IgD-negative memory B cell (primary cell): Measurements from ENCODE around the gene NPLOC4. TPM values are rescaled to one million over a fixed set of nuclear protein-coding genes. Genes with fewer than 3 reads are reported as not detected.
"Not testable (repeated sequence)": the region's sequence is repeated elsewhere in the genome, so short reads cannot be mapped to it uniquely, and the experiment has no call there.

ENCODE experiments used
- H3K27ac Mint-ChIP-seq, 3 donors: one replicate each; pipeline ENCODE4 v1.8.0; 2020 to 2022; ENCODE audit warnings: mild to moderate bottlenecking in 3 of 3, mixed read lengths in 3 of 3, moderate library complexity in 1 of 3
- H3K27me3 Mint-ChIP-seq: one replicate; pipeline ENCODE4 v1.8.0; 2021; ENCODE audit warnings: mixed read lengths
- H3K36me3 Mint-ChIP-seq: one replicate; pipeline ENCODE4 v1.8.0; 2020; ENCODE audit warnings: mild to moderate bottlenecking, mixed read lengths
- H3K4me1 Mint-ChIP-seq, 3 donors: one replicate each; pipeline ENCODE4 v1.8.0; 2020 to 2022; ENCODE audit warnings: mixed read lengths in 3 of 3, mild to moderate bottlenecking in 1 of 3
- H3K4me3 Mint-ChIP-seq, 4 donors: one replicate each; pipeline ENCODE4 v1.8.0; 2020 to 2022; ENCODE audit warnings: mild to moderate bottlenecking in 4 of 4, mixed read lengths in 4 of 4, moderate library complexity in 3 of 4
- H3K9me3 Mint-ChIP-seq, 3 donors: one replicate each; pipeline ENCODE4 v1.8.0; 2020 to 2021; ENCODE audit warnings: mixed read lengths in 3 of 3, mild to moderate bottlenecking in 1 of 3
- polyA plus RNA-seq: library from polyadenylated mRNA; unstranded; fragments of 300-500 nt; fragmentation: Illumina TruSeq; gene quantifications from one replicate; pipeline ENCODE4 v1.2.3, GENCODE V29; 2021

Gene NPLOC4
- polyA plus RNA-seq, 1 donor from 2014 or later = 53.5 TPM

- Mint-ChIP-seq H3K36me3 (peaks cover 3% of the 10 kb centered on the region), H3K27ac (peak overlapping the region in 1 of 3 donors; percentile 53), H3K9me3 (no peaks in the 10 kb centered on the region), H3K27me3 (no peaks in the 10 kb centered on the region), H3K4me1 (peaks cover 3 to 6% (median 3%) of the 10 kb centered on the region in 3 donors), H3K4me3 (peak overlapping the region in 1 of 4 donors; percentile 12)
Observed at GRCh38 chr17:81593105-81593871, 43.6 kb downstream of the NPLOC4 start.

DNA sequence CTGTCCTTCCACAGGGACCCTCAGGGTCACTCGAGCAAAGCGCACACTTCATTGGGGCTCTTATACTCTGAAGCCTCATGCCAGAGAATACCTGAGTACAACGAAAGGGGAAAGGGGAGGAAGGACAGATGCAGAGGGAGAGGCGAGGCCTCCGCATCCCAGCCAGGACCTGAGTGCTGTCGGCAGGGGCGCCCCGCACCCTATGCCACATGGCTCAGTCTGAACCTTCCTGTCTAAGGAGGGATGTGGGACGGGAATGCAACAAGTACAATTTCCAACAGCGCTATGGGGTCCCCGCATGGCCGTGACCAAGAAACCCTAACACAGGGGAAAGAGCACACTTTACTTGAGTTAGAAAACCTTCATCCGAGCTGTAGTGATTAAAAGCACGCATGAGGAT lies 44.9 kb downstream of the NPLOC4 start:
- H3K36me3 Mint-ChIP-seq = peaks cover 5% of the 10 kb centered on the region
- H3K9me3 Mint-ChIP-seq = no peaks in the 10 kb centered on the region
- no peak overlapping the region for H3K27ac Mint-ChIP-seq
- peaks cover 0 to 2% (median 0%) of the 10 kb centered on the region in 3 donors for H3K4me1 Mint-ChIP-seq
- no peak overlapping the region for H3K4me3 Mint-ChIP-seq
- H3K27me3 Mint-ChIP-seq = no peaks in the 10 kb centered on the region

DNA sequence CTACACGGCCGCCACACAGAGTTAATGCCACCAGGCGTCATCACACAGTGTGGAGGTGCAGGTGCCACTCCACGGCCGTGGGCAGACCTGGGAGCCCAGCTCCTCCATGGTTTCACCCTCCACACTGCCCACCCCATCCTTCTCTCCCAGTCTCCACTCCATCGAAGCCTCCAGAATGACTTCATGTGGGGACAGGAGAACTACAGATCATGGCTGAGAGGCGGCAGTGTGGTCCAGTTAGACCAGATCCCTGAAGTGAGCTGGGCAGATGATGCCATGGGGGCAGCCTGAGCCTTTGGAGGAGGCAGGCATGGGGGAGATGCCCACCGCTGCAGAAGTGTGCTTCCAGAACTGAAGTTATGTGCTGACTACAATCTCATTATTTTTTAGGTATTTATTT lies 46.8 kb downstream of the NPLOC4 start:
- Mint-ChIP-seq H3K4me1 (no peaks in the 10 kb centered on the region), H3K36me3 (peaks cover 8% of the 10 kb centered on the region), H3K4me3 (no peak overlapping the region), H3K27ac (peak overlapping the region in 1 of 3 donors; percentile 27), H3K9me3 (no peaks in the 10 kb centered on the region), H3K27me3 (no peaks in the 10 kb centered on the region)

DNA sequence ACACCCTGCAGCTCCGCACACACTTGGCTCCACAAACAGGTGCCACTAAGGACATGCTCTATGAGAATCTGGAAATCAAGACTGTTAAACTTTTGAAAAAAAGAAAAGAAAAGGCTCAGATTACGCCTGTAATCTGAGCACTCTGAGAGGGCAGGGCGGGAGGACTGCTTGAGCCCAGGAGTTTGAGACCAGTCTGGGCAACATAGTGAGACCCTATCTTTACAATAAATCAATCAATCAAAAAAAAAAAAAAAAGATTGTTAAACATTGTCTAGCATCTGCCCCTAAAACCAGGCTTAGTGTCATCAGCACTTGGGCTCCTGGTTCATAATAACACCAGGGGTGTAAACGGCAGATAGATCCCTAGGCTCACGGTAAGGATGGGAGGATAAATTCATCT lies 47.3 kb downstream of the NPLOC4 start:
- H3K36me3 Mint-ChIP-seq = peaks cover 8% of the 10 kb centered on the region
- peak overlapping the region in 1 of 3 donors; percentile 27 for H3K27ac Mint-ChIP-seq
- H3K9me3 Mint-ChIP-seq = no peaks in the 10 kb centered on the region
- H3K4me1 Mint-ChIP-seq = no peaks in the 10 kb centered on the region
- no peak overlapping the region for H3K4me3 Mint-ChIP-seq
- no peaks in the 10 kb centered on the region for H3K27me3 Mint-ChIP-seq

DNA sequence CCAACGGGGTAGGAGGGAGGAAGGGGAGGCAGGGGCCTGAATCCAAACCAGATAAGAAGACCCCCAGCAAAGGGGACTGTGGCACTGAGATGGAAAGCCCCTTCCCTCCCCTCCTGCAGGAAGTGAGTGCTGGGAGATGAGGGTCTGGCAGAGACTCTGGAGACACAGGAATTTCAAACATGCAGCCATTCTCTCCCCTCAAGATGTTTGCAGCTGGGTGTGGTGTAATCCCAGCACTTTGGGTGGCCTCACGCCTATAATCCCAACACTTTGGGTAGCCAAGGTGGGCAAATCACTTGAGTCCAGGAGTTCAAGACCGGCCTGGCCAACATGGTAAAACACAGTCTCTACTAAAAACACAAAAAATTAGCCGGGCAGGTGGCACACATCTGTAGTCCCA lies 50.8 kb downstream of the NPLOC4 start:
- Mint-ChIP-seq H3K4me3 (no peak overlapping the region), H3K36me3 (peaks cover 13% of the 10 kb centered on the region), H3K9me3 (no peaks in the 10 kb centered on the region), H3K27ac (no peak overlapping the region), H3K27me3 (no peaks in the 10 kb centered on the region), H3K4me1 (no peaks in the 10 kb centered on the region)

- H3K4me1 Mint-ChIP-seq, H3K4me3 Mint-ChIP-seq, H3K9me3 Mint-ChIP-seq, H3K27ac Mint-ChIP-seq, H3K27me3 Mint-ChIP-seq: not testable (repeated sequence)
- peaks cover 13% of the 10 kb centered on the region for H3K36me3 Mint-ChIP-seq
Observed at GRCh38 chr17:81584771-81585170, 52.1 kb downstream of the NPLOC4 start.

- H3K36me3 Mint-ChIP-seq = peaks cover 14% of the 10 kb centered on the region
- H3K27ac Mint-ChIP-seq = no peak overlapping the region
- H3K27me3 Mint-ChIP-seq = no peaks in the 10 kb centered on the region
- H3K4me3 Mint-ChIP-seq = no peak overlapping the region
- no peaks in the 10 kb centered on the region for H3K9me3 Mint-ChIP-seq
- H3K4me1 Mint-ChIP-seq = no peaks in the 10 kb centered on the region
Observed at GRCh38 chr17:81583589-81584342, 53.1 kb downstream of the NPLOC4 start.

DNA sequence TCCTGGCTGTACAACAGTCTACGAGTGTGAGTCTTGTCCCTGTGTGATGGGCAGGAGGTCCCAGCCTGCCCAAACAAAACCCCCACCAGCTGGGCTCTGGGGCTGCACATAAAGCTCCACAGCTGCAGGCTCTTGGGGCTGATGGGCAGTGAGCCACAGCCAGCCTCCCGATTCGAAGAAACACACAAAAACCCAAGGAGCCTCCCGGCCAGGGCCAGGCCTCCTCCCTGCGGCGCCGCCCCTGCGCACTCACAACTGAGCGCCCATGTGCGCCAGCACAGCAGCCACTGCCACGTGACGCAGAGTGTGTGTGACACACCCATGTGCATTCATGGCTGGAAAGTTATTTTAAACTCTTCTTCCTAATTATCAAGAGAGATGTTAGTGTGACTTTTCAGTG lies 54.2 kb downstream of the NPLOC4 start:
- no peak overlapping the region for H3K4me3 Mint-ChIP-seq
- no peak overlapping the region for H3K27ac Mint-ChIP-seq
- H3K9me3 Mint-ChIP-seq = no peaks in the 10 kb centered on the region
- H3K4me1 Mint-ChIP-seq = peaks cover 0 to 4% (median 0%) of the 10 kb centered on the region in 3 donors
- peaks cover 12% of the 10 kb centered on the region for H3K36me3 Mint-ChIP-seq
- H3K27me3 Mint-ChIP-seq = no peaks in the 10 kb centered on the region

- H3K4me1 Mint-ChIP-seq = peaks cover 0 to 4% (median 0%) of the 10 kb centered on the region in 3 donors
- peaks cover 12% of the 10 kb centered on the region for H3K36me3 Mint-ChIP-seq
- H3K27ac Mint-ChIP-seq = no peak overlapping the region
- H3K27me3 Mint-ChIP-seq = no peaks in the 10 kb centered on the region
- H3K4me3 Mint-ChIP-seq = no peak overlapping the region
- H3K9me3 Mint-ChIP-seq = no peaks in the 10 kb centered on the region
Observed at GRCh38 chr17:81582341-81582740, 54.6 kb downstream of the NPLOC4 start.

DNA sequence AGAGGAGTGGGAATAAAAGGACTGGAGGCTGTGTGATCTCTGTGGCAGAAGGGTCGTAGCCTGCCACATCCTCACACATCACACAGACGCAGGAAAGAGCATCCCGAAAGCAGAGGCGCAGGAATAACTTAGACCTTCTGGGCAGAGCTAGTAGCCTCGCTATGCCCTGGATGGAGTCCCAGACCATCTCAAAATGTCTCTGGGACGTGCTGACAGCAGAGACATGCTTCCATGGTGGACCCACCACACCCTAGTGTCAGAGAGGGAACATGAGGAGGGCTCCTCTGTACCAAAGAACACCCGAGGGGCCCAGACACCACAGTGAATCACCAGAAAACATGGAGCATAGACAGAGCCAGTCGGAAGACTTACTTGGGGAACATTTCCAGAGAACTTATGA lies 55.2 kb downstream of the NPLOC4 start:
- no peak overlapping the region for H3K27ac Mint-ChIP-seq
- H3K9me3 Mint-ChIP-seq = no peaks in the 10 kb centered on the region
- H3K4me1 Mint-ChIP-seq = peaks cover 0 to 5% (median 0%) of the 10 kb centered on the region in 3 donors
- H3K4me3 Mint-ChIP-seq = no peak overlapping the region
- H3K36me3 Mint-ChIP-seq = peaks cover 10% of the 10 kb centered on the region
- no peaks in the 10 kb centered on the region for H3K27me3 Mint-ChIP-seq

- Mint-ChIP-seq H3K4me1 (peaks cover 0 to 5% (median 3%) of the 10 kb centered on the region in 3 donors), H3K27ac (peak overlapping the region in 1 of 3 donors; percentile 53), H3K9me3 (no peaks in the 10 kb centered on the region), H3K4me3 (no peak overlapping the region), H3K27me3 (no peaks in the 10 kb centered on the region), H3K36me3 (peaks cover 7% of the 10 kb centered on the region)
Observed at GRCh38 chr17:81580481-81580880, 56.4 kb downstream of the NPLOC4 start.

GRCh38 chr17:81579821-81580321 lies 57.0 kb downstream of the NPLOC4 start:
- peaks cover 0 to 5% (median 3%) of the 10 kb centered on the region in 3 donors for H3K4me1 Mint-ChIP-seq
- H3K9me3 Mint-ChIP-seq = no peaks in the 10 kb centered on the region
- no peak overlapping the region for H3K4me3 Mint-ChIP-seq
- peak overlapping the region in 1 of 3 donors; percentile 64 for H3K27ac Mint-ChIP-seq
- H3K27me3 Mint-ChIP-seq = no peaks in the 10 kb centered on the region
- H3K36me3 Mint-ChIP-seq = peaks cover 7% of the 10 kb centered on the region

- H3K27ac Mint-ChIP-seq = peak overlapping the region in 1 of 3 donors; percentile 64
- peaks cover 7% of the 10 kb centered on the region for H3K36me3 Mint-ChIP-seq
- H3K27me3 Mint-ChIP-seq = no peaks in the 10 kb centered on the region
- H3K9me3 Mint-ChIP-seq = no peaks in the 10 kb centered on the region
- H3K4me3 Mint-ChIP-seq = no peak overlapping the region
- peaks cover 0 to 5% (median 3%) of the 10 kb centered on the region in 3 donors for H3K4me1 Mint-ChIP-seq
Observed at GRCh38 chr17:81579298-81579697, 57.6 kb downstream of the NPLOC4 start.

- Mint-ChIP-seq H3K27me3 (no peaks in the 10 kb centered on the region), H3K36me3 (peaks cover 5% of the 10 kb centered on the region), H3K4me1 (peaks cover 0 to 5% (median 3%) of the 10 kb centered on the region in 3 donors), H3K9me3 (no peaks in the 10 kb centered on the region), H3K27ac (no peak overlapping the region), H3K4me3 (no peak overlapping the region)
Observed at GRCh38 chr17:81578561-81579225, 58.2 kb downstream of the NPLOC4 start.

- Mint-ChIP-seq H3K9me3 (no peaks in the 10 kb centered on the region), H3K36me3 (peaks cover 2% of the 10 kb centered on the region), H3K4me1 (peaks cover 0 to 5% (median 3%) of the 10 kb centered on the region in 3 donors), H3K27me3 (no peaks in the 10 kb centered on the region), H3K4me3 (peak overlapping the region in 1 of 4 donors; percentile 65), H3K27ac (peak overlapping the region in 1 of 3 donors; percentile 76)
Observed at GRCh38 chr17:81578038-81578441, 58.9 kb downstream of the NPLOC4 start.
